GM12892 (cell line): ENCODE measurements around the gene ATP8B4. TPM values are rescaled to one million over a fixed set of nuclear protein-coding genes. Genes with fewer than 3 reads are reported as not detected.
"Not testable (repeated sequence)": the region's sequence is repeated elsewhere in the genome, so short reads cannot be mapped to it uniquely, and the experiment has no call there.

ENCODE experiments used
- DNase-seq: peaks from one replicate; pipeline ENCODE4 v3.0.0; 2011; ENCODE audit not compliant: insufficient read length
- FAIRE-seq: peaks from 2 replicates; lab custom pipeline; 2011; peaks lifted over from hg19 to GRCh38; lab: Jason Lieb, UNC
- POLR2A ChIP-seq: IDR thresholded peaks from 2 replicates; pipeline ENCODE4 v1.6.1; 2011; ENCODE audit warnings: low read depth, low read length, control low read depth
- POLR2AphosphoS5 ChIP-seq: IDR thresholded peaks from 2 replicates; pipeline ENCODE4 v1.6.1; 2011; ENCODE audit warnings: low read depth, low read length, control low read depth
- TAF1 ChIP-seq: IDR thresholded peaks from 2 replicates; pipeline ENCODE4 v1.6.1; 2011; ENCODE audit warnings: low read depth, mild to moderate bottlenecking, control low read depth, low read length, borderline replicate concordance
- polyA plus RNA-seq: library from polyadenylated mRNA; unstranded; fragments of >200 nt; gene quantifications from one replicate; pipeline ENCODE4 v1.2.1, GENCODE V29; 2012; ENCODE audit warnings: missing spikeins, inconsistent platforms; ENCODE audit not compliant: missing spikeins

Gene ATP8B4, protein sequence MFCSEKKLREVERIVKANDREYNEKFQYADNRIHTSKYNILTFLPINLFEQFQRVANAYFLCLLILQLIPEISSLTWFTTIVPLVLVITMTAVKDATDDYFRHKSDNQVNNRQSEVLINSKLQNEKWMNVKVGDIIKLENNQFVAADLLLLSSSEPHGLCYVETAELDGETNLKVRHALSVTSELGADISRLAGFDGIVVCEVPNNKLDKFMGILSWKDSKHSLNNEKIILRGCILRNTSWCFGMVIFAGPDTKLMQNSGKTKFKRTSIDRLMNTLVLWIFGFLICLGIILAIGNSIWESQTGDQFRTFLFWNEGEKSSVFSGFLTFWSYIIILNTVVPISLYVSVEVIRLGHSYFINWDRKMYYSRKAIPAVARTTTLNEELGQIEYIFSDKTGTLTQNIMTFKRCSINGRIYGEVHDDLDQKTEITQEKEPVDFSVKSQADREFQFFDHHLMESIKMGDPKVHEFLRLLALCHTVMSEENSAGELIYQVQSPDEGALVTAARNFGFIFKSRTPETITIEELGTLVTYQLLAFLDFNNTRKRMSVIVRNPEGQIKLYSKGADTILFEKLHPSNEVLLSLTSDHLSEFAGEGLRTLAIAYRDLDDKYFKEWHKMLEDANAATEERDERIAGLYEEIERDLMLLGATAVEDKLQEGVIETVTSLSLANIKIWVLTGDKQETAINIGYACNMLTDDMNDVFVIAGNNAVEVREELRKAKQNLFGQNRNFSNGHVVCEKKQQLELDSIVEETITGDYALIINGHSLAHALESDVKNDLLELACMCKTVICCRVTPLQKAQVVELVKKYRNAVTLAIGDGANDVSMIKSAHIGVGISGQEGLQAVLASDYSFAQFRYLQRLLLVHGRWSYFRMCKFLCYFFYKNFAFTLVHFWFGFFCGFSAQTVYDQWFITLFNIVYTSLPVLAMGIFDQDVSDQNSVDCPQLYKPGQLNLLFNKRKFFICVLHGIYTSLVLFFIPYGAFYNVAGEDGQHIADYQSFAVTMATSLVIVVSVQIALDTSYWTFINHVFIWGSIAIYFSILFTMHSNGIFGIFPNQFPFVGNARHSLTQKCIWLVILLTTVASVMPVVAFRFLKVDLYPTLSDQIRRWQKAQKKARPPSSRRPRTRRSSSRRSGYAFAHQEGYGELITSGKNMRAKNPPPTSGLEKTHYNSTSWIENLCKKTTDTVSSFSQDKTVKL
- 0.06 TPM for polyA plus RNA-seq

DNA sequence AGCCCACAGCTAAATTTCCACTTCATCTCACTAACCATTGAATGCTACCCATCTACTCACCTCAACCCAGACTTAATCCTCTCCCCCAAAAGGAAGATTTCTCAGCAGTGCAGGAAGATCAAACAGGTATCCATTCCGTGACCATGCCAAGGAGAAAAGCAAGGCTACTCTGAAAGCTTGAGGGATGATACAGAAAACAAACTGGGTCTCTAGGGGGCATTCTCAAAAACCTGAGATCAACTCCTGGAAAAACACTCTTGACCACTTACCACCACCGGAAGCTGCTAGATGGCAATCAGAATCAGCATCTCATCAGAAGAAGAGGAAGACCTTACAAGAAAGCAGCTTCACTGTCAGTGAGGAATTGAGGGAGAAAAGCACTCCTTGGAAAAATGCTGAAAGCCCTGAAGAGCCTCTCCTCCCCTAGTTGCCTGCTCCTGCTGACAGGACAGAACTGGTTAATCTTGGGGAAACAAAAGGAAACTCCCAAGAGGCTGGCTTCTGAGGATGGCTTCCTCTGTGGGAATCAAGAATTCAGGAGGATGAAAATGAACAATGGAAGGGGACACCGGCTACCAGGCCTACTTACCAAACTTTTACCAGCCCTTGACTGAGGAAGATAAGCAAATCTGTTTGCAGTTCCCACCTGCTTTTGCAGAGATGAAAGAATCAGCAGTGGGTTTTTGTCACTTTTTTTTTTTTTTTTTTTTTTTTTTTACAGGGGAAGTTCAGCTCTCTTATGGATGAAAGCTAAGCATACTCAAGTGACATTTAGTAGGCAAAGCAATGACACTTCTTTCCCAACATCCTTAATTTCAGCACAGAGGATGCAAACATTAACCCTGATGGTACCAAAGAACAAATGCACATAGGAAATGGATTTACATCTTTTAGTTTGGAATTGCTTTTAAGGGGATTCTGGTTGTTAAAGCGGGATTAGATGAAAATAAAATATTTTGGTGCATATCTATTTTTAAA is at the start of gene ATP8B4:
Gene ATP8B4 (minus strand): TSS at position 171 of the 978 bp plus-strand sequence. CDS start 12,267 bp downstream, outside the sequence.
- FAIRE-seq (no peak), DNase-seq (no peak)
- TF ChIP-seq POLR2AphosphoS5: no peak
- no peak for TF ChIP-seq TAF1
- TF ChIP-seq POLR2A: no peak

DNA sequence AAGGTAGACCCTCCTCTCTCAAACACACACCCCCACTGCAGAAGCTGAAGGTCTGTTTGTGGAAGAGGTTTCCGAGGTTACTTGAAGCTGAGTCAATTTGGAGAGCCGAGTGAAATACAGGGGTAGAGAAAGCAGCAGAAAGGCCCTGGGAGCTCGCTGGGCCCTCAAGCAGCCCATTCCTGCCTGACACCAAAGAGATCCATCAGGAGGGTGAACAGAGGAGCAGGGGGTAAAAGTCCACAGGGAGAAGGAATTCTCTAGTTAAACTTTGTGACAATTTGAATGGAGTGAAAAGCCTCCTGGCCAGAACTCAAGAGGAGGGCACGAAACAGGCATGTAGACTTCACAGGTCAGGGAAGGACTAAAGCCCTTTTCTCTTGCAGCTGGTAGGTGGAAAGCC is 49.3 kb upstream of the ATP8B4 start:
- DNase-seq (no peak), FAIRE-seq (no peak)
- no peak for TF ChIP-seq POLR2AphosphoS5
- TF ChIP-seq POLR2A: no peak
- no peak for TF ChIP-seq TAF1

DNA sequence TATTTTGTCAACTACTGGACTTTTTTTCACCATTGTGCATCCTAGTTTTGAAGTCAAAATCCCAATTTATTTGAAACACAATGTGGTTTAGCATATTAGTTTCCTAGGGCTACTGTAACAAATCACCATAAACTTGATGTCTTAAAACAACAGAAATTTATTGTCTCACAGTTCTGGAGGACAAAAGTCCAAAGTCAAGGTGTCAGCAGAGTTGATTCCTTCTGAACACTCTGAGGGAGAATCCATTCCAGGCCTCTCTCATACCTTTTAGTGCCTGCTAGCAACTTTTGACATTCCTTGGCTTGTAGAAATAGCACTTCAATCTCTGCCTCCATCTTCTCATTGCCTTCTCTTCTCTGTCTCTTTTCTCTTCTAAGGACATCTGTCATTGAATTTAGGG is 48.1 kb upstream of the ATP8B4 start:
- FAIRE-seq: no peak
- DNase-seq: no peak
- TF ChIP-seq POLR2A (no peak), TAF1 (no peak), POLR2AphosphoS5 (no peak)

DNA sequence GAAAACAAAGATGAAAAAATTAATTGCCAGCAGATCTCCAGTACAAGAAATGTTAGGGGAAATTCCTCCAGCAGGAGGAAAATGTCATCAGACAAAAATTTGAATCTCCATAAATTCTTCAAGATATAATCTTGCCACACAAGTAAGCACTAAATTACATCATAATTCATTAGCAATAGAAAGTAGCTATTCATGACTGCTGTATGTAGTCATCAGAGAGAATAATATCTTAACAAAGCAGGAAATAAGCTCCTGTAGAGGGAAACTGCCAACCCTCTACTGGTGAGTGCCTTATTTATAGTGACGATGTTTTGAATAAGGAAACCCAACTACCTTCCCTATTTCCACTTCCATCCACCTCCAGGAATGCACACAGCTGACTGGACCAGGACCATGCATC is 47.2 kb upstream of the ATP8B4 start:
- DNase-seq: no peak
- no peak for FAIRE-seq
- no peak for TF ChIP-seq TAF1
- TF ChIP-seq POLR2A: no peak
- no peak for TF ChIP-seq POLR2AphosphoS5

DNA sequence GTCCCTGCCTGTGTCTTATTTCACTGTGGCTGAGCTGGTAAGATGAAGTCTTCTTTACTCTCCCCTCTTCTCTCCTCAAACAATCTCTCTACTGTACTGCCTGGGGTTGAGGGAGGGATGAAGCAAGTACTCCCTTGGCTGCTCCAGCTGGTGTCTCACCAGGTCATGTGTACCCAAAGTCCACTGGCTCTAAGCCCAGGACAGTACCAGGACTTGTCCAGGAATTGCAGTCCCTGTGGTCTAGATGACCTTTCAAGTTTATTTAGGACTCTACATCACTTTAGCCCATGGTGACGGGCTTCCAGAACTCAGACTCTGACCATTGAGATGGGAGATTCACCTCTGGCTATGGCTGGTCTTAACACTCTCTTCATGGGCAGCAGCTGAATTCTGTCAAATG is 45.4 kb upstream of the ATP8B4 start:
- no peak for FAIRE-seq

DNA sequence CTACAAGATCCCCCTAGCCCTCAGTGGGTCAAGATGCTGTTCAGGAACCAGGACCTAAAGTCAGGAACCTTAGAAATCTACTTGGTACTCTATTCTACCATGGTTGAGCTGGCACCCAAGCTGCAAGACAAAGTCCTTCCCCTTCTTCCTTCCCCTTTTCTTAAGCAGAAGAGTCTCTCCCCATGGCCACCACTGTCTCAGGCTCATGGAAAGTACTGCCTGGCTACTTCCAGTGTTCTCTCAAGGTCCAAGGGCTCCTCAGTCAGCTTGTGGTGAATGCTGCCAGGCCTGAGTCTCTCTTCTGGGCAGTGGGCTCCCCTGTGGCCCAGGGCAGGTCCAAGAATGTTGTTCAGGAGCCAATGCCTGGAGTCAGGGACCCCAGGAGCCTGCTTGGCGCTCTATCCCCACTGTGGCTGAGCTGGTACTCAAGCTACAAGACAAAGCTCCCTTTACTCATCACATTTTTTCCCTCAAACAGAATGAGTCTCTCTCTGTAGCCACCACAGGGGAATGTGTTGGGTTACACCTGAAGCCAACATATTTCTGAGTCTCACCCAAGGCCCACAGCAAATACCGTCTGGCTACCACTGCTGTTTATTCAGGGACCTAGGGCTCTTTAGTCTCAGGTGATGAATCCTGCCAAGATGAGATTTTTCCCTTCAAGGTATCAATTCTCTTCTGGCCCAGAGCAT is 44.8 kb upstream of the ATP8B4 start:
- no peak for FAIRE-seq
- DNase-seq: no peak
- TF ChIP-seq TAF1 (no peak), POLR2A (no peak), POLR2AphosphoS5 (no peak)

More for the DNA sequence above, 45.4 kb upstream of the ATP8B4 start:
- TF ChIP-seq POLR2A (no peak), TAF1 (no peak), POLR2AphosphoS5 (no peak)
- no peak for DNase-seq

DNA sequence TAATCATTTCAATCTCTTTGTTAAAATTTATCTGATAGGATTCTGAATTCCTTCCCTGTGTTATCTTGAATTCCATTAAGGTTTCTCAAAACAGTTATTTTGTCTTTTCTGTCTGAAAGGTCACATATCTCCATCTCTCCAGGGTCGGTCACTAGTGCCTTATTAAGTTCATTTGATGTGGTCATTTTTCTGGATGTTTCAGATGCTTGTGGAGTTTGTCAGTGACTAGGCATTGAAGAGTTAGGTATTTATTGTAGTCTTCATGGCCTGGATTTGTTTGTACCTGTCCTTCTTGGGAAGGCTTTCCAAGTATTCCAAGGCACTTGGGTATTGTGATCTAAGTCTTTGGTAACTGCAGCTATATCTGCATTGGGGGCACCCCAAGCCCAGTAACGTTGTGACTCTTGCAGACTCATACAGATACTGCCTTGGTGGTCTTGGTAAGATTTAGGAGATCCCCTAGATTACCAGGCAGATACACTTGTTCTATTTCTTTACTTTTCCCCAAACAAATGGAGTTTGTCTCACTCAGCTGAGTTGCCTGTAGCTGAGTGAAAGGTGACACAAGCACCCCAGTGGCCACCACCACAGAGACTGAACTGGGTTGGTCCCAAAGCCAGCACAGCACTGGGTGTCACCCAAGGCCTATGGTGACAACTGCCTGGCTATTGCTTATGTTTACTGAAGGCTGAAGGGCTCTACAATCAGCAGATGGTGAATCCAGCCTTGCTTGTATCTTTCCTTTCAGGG is 44.1 kb upstream of the ATP8B4 start:
- no peak for DNase-seq
- no peak for FAIRE-seq
- no peak for TF ChIP-seq TAF1
- no peak for TF ChIP-seq POLR2AphosphoS5
- no peak for TF ChIP-seq POLR2A

DNA sequence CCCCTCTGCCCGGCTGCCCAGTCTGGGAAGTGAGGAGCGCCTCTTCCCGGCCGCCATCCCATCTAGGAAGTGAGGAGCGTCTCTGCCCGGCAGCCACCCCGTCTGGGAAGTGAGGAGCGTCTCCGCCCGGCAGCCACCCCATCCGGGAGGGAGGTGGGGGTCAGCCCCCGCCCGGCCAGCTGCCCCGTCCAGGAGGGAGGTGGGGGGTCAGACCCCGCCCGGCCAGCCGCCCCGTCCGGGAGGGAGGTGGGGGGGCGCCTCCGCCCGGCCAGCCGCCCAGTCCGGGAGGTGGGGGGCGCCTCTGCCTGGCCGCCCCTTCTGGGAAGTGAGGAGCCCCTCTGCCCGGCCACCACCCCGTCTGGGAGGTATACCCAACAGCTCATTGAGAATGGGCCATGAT is 39.2 kb upstream of the ATP8B4 start:
- FAIRE-seq: not testable (repeated sequence)

DNA sequence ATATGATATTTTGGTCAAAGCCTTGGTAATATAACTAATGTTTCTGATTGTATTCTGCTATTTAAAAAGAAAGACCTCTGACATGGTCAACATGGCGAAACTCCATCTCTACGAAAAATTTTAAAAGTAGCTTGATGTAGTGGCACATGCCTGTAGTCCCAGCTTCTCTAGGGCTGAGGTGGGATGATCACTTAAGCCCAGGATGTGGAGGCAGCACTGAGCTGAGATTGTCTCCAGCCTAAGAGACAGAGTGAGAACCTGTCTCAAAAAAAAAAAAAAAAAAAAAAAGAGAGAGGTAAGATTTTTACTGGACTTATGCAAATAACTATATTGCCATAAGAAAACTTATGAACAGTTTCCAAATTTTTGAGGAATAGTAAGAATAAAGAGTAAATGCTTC is 32.4 kb upstream of the ATP8B4 start:
- TF ChIP-seq TAF1 (no peak), POLR2A (no peak), POLR2AphosphoS5 (no peak)
- FAIRE-seq: no peak
- DNase-seq: no peak

More for the DNA sequence above, 39.2 kb upstream of the ATP8B4 start:
- DNase-seq: not testable (repeated sequence)

DNA sequence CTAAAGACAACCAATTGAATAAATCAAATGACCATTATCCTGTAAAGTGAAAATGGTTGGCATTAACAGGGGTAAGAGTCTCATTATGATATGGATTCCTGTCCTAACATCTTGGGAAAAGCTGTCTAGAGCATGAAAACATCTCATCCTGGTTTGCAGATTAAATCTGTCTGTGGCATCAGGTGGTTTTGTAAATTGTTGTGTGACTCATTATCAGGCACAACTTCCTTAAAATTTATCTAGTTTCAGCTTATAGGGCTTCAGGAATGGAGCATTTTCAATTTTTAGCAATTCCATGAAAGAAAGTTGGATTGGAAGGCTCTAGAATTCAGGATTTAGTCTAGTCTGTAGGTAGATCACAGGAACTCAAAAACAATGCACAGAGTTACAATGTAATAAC is 31.8 kb upstream of the ATP8B4 start:
- DNase-seq (no peak), FAIRE-seq (no peak)
- TF ChIP-seq POLR2AphosphoS5 (no peak), POLR2A (no peak), TAF1 (no peak)
